Fibroblast of skin of right quadriceps (primary cell): Measurements from ENCODE around the gene ACACB.

Experiments used
- DNase-seq: peaks from one replicate; pipeline ENCODE4 v3.0.0-alpha.2; 2013

The ACACB gene

DNA sequence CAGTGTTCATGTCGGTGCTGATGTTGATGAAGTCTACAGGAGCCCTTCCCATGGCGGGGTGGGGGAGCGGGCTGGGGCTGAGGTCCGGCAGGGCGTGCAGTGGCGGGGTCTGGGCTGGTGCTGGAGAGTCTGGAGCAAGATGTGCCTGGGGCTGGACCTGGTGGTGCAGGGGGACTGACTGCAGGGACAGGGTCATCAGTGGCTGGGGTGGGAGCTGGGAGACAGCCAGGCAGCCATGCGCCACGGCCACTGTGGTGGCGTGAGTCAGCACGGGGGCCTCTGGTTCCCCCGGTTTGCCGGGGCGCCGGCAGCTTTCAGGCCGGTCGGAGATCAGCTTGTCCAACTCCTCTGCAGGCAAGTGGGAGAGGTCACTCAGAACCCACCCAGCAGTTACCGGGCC, 165.1 kb downstream of the ACACB start:
- DNase-seq, result no peak

DNA sequence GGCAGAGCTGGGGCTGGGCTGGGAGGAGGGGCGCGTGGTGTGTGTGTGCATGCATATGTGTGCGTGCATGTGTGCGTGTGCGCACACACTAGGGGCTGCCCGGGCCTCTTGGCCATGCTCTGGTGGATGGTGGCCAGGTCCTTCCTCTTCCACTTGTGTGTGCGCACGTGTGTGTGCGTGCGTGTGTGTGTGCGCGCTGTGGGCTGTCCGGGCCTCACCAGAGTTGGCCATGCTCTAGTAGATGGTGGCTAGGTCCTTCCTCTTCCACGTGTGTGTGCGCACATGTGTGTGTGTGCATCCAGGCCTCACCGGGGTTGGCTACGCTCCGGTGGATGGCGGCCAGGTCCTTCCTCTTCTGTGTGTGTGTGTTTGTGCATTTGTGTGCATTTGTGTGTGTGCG, 168.0 kb downstream of the ACACB start:
- DNase-seq, result no peak

DNA sequence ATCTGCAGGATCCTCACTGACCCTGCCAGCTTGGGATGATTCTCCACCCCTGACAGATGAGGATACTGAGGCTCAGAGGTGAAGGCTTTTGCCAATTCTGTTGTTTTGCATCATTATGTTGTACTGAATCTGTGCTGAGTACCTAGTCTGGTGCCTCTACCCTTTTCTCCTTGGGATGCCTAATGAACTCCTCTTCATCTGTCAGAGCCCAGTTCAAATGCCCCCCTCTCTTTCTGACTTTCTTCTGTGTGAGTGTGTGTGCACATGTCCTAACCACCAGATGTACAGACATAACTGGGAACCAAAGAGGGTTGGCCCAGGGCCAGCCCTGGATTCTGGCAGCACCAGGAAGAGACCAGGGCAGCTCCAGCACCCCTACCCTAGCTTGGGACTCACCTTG, 169.9 kb downstream of the ACACB start:
- DNase-seq, result no peak

- DNase-seq, result no peak
Measured at GRCh38 chr12:109286652-109287051, 170.3 kb downstream of the ACACB start.

GRCh38 chr12:109287181-109287580, 170.8 kb downstream of the ACACB start:
- DNase-seq, result no peak

- DNase-seq, result no peak
Measured at GRCh38 chr12:109287811-109288469, 171.6 kb downstream of the ACACB start.

GRCh38 chr12:109288571-109288970, 172.2 kb downstream of the ACACB start:
- no peak for DNase-seq

DNA sequence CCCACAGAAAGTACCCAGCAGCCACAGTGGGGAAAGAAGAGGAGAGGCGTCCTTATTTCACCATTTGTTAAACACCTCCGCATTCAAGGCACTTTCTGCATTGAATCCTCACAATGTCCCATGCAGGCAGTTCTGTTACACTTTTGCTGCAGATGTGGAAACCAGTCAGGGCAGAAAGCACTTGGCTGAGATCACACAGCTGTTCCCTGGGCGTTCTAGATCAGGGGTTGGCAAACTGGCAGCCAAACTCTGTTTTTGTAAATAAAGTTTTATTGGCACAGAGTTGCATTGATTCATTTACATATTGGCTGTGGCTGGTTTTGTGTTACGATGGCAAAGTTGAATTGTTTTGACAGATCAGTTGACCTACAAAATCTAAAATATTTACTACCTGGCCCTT, 172.6 kb downstream of the ACACB start:
- no peak for DNase-seq

DNA sequence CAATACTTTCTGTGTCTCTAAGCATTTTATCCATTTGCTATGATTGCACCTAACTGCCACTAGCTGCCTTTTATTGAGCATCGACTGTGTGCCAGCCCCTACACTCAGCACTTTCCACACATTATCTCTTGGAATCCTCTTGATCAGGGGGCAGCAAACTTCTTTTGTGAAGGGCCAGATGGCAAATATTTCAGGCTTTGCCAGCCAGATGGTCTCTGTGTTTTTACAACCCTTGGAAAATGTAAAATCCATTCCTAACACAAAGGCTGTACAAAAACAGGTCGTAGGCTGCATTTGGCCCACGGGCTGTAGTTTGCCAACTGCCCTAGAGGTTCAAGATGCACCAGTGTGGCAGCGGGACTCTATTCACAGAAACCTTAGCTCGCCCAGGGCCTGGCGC, 173.2 kb downstream of the ACACB start:
- DNase-seq, result no peak

DNA sequence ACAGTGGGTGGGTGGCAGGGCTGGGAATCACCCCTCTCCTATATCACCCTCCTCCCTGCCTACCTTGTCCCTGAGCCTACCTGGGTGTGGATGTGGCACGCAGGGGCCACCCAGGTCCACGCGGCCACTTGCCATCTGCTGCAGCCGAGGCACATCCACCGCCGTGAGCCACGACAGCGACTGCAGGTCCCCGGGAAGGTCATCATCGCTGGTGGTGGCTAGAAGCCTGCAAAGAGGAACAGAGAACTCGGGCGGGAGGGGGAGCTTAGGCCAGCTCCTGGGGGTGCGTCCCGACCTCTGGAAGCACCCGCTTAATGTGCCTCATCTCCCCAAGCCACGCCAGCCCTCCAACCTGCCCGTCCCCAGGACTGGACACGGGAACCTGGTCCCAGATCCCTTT, 173.7 kb downstream of the ACACB start:
- no peak for DNase-seq

GRCh38 chr12:109291117-109291516, 174.7 kb downstream of the ACACB start:
- no peak for DNase-seq

DNA sequence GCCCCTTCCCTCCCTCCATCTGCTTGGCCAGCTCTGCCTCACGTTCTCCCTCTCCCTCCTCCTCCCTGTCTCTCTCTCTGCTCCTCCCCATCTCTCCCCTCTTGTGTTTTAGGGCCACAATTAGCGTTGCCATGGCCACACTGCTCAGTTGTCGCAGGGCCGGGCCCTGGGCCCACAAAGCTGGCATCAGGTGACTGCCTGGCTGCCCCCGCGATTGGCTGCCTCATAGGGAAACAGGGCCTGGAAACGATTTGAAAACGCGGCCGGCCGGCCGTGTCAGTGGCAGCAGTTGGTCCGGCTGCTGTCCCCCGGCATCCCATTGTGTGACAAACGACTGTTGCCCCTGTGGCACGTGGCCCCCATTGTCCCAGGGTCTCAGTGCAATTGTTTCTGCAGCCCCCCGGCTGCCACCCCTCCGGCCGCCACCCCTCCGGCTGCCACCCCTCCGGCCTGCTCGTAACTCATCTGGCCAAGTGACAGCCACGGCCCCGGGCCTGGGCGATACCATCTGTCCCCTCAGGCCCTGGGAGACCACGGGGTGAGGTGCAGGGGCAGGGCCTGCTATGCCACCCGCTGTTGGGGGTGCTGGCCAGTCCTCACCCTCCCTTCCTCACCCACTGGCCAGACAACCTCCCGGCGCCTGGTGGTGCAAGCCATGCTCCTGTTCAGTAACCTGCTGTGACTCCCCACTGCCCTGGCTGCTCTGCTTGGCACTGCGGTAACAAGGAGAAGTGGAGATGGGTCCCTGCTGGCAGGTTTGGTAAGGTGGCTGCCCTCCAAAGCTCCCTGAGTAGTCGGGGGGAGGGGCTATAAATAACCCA, 175.3 kb downstream of the ACACB start:
- peak; percentile 37 for DNase-seq

DNA sequence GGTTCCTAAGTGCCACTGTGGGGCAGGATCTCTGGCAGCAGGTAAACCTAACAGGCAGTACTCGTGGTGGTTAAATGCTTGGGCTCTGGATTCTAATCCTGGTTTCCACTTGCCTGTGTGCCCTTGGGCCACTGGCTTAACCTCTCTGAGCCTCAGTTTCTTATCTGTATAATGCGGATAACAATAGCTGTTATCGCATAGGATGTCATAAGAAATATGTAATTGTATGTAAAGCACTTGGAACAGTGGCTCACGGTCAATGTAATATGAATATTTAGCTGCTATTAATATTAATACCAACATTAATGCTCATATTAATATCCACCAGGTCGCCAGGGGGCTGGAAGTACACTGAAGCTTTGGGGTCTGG, 175.9 kb downstream of the ACACB start:
- no peak for DNase-seq

DNA sequence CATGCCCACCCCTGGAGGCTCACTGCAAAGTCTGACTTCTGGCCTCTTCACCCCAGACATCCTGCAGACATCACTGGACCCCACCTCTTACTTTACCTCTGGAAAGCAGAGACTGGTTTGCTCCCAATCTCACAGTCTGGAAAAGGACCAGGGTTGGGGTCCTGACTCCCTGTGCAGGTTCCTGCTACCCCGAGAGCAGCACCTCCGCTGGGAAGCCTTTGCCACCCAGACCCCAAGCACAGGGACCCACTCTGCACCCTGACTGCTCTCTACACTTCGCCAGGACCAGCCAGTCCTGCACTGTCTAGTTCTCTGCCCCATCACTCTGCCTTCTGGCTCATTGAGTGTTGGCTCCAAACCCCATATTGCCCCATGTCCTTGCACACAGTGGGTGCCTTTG, 176.7 kb downstream of the ACACB start:
- DNase-seq, result no peak

GRCh38 chr12:109294286-109294796, 178.0 kb downstream of the ACACB start:
- DNase-seq, result no peak

- DNase-seq, result no peak
Measured at GRCh38 chr12:109295764-109296425, 179.5 kb downstream of the ACACB start.

DNA sequence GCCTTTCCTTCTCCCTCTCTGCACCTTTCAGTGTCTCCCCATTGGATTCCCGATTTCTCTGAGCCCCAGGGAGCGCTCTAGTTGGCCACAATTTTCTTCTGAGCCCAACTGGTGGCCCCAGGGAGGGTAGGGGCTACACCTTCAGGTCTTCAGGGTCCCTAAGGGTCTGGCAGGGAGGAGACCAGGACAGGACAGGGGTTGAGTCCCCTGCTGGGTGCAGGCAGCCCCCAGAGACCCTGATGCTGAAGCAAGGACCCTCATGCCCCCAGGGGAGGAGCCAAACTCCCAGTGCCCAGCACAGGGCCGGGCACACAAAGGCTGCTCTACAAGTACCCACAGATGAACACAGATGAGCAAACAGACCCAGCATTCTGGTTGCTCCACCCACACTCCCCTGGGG, 180.0 kb downstream of the ACACB start:
- DNase-seq, result no peak

- DNase-seq, result no peak
Measured at GRCh38 chr12:109299849-109300248, 183.5 kb downstream of the ACACB start.

- DNase-seq, result no peak
Measured at GRCh38 chr12:109301643-109302168, 185.3 kb downstream of the ACACB start.

GRCh38 chr12:109302358-109302757, 186.0 kb downstream of the ACACB start:
- DNase-seq, result no peak

- DNase-seq, result no peak
Measured at GRCh38 chr12:109302770-109303169, 186.4 kb downstream of the ACACB start.

DNA sequence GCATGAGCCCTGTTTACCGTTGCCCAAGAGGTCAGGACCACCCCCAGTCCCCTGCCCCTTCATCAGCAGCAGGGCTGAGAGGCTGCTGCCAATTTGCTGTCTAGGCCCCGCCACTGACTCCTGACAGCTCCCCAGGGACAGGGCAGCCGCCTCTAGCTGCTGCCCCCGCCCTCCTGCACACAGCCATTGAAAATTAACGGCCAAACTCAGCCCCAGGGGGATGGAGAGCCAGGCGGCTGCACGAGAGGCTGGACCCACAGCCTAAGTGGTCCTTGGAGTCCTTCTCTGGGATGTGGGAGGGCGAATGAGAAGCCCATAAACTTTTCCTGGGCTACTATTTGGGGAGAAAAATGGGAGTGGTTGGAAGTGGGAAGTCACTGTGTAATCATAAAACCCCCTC, 188.1 kb downstream of the ACACB start:
- no peak for DNase-seq

GRCh38 chr12:109305547-109305946, 189.2 kb downstream of the ACACB start:
- DNase-seq, result no peak

- no peak for DNase-seq
Measured at GRCh38 chr12:109307051-109307450, 190.7 kb downstream of the ACACB start.
